GM21717 (cell line): ENCODE results near the gene MECR.
"Not testable (repeated sequence)": the region's sequence is repeated elsewhere in the genome, so short reads cannot be mapped to it uniquely, and the experiment has no call there.

Experiments
- ATAC-seq: cut with Tn5 transposase; IDR thresholded peaks from one replicate; pipeline ENCODE4 v1.9.1; 2021; ENCODE audit warnings: mild to moderate bottlenecking, moderate library complexity; ENCODE audit not compliant: unreplicated experiment

Gene MECR

DNA sequence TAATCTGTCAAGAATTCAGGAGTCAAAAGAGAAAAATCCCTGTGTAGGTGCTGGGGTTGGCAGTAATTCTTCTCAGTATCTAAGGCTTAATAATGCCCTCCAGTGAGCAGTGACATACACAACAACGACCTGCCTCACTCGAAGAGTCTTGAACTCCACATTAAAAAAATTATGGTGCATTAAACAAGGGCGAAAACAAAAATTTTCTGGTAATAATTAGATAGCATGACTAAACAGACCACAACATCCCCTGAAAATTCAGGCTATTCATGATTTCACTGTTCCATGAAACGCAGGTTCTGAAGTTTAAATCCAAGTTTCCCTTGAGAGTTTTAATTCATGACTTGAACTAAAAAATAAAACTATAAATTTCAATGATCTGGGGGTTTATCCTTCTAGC lies 54.2 kb downstream of the MECR start:
- ATAC-seq, result no peak

DNA sequence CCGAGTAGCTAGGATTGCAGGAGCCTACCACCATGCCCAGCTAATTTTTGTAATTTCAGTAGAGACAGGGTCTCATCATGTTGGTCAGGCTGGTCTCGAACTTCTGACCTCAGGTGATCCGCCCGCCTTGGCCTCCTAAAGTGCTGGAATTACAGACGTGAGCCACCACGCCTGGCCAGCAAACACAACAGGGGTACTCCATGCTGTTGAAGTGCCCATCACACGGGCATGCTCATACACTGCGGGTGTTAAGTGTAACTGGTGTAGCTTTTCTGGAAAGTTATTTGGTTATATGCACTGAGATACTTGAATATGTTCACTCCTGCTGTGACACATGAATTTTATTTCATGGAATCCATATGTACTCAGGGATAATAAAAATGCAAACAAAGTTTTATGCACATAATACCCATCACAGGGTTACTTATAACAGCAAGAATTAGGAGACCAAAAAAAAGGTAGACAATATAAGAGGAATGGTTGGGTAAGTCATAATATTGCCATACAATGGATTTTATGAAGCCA lies 58.3 kb downstream of the MECR start:
- no peak for ATAC-seq

DNA sequence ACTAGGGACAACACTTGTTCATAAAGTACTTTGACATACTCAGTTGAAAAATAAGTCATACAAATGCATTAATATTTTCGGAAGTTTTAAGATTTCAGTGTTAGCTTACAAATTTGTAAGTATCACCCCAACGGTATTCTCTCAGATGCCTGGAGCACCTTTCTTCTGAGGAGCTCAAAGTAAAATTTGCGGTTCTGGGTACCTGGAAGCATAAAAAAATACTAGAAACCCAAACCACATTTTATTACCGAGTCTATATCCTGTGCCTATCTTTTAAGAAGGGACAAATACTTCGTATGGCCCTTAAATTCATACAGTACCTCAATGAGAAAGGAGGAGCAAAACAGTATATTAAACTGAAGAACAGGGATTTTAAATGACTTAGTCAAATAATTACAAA lies 59.2 kb downstream of the MECR start:
- no peak for ATAC-seq

DNA sequence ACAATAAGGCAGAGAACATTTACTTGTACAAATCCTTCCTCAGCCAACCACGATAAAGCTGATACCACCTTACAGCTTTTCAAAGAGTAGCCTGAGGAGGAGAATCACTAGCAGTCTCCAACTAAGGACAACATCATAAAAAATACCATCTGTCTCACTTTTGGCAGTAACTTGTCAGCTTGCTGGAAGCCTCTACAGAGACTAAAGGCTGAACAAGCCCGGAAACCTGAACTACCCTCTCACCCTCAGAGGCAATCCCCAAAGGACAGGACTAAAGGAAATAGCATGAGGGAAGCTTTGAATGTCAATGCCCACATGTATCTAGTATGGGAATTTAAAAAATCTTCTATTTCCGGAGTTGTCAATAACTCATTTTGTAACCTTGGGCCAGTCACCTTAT lies 59.6 kb downstream of the MECR start:
- no peak for ATAC-seq

GRCh38 chr1:29169976-29170375 lies 60.8 kb downstream of the MECR start:
- no peak for ATAC-seq

GRCh38 chr1:29167904-29168303 lies 62.8 kb downstream of the MECR start:
- no peak for ATAC-seq

DNA sequence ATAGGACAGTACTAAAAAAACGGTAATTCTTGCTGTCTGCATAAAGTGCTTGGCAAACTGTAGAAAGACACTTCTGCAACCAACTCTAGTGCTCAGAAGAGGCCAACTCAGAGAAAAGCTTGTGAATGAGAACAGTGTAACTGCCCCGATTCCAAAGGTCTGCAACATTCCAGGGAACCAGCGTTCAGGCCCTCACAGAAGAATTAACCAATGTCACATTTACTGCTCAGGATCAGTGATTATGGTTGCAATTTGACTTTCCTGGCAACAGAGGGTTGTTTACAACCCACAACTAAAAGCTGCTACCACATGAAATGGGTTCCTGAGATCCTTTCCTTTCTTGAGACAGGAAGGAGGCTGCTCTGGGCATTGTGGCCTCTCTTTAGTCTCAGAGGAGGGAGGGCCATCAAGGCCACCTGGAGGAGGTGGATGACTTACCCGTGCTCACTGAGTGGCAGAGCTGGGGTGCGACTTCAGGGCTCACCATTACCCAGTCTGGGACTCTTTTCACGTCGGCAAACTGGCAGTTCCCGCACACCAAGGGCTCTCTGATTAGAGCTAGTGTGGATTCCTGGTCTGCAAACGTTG lies 64.3 kb downstream of the MECR start:
- no peak for ATAC-seq

- no peak for ATAC-seq
Measured at GRCh38 chr1:29164588-29164987, 66.1 kb downstream of the MECR start.

- ATAC-seq, result no peak
Measured at GRCh38 chr1:29162476-29163138, 68.1 kb downstream of the MECR start.

DNA sequence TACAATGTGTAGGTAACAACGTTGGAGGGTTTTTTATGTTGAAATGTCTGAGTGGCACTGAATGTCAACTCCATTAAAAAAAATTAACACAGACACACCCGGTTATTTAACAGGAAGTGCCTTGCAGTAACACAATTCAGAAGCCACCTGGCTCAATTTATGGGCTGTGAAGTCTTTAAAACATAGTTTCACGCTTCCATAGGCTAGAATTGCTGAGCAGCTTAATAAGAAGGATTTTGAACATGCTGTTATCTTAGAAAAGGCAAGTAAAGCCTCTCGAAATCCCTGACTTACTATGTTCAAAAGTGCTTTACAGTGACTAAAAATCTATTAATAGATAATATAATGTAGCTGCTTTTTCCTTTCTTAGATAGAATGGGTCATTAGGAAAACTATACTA lies 68.7 kb downstream of the MECR start:
- no peak for ATAC-seq

DNA sequence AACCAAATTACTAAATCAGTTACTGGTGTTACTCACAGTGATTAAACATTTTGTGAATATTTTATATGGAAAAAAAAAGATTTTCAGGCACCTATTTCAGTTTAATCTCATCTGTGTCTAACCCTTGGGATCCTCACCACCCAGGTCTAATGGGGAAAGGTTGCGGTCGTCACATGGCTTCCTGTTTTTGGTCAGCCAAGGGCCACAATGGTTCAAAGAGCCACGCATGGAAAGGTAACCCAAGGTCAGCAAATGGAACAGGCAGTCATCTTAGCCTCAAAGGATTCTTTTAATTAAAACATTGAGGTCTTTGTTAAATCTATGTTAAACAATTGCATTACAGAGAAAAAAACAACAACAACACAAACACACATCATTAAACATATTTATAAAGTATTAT lies 71.0 kb downstream of the MECR start:
- no peak for ATAC-seq

DNA sequence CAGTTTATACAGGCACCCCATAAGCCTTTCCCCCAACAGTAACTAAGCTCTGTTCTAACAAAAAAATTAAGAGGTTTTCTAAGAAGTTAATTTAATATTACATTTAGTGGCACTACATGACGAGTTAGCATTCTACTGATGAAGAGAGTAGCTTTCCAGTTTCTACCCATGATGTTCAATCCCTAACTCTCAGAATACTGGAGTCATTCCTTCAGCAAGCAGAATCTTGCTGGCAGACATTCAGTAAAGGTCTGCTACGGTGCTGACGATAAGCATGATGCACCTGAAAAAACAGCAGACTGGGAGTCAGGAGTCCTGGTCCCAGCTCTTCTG lies 73.5 kb downstream of the MECR start:
- ATAC-seq, result no peak

GRCh38 chr1:29156543-29157268 lies 74.0 kb downstream of the MECR start:
- no peak for ATAC-seq

GRCh38 chr1:29152046-29152805 lies 78.5 kb downstream of the MECR start:
- no peak for ATAC-seq

- not testable (repeated sequence) for ATAC-seq
Measured at GRCh38 chr1:29150346-29150745, 80.4 kb downstream of the MECR start.

DNA sequence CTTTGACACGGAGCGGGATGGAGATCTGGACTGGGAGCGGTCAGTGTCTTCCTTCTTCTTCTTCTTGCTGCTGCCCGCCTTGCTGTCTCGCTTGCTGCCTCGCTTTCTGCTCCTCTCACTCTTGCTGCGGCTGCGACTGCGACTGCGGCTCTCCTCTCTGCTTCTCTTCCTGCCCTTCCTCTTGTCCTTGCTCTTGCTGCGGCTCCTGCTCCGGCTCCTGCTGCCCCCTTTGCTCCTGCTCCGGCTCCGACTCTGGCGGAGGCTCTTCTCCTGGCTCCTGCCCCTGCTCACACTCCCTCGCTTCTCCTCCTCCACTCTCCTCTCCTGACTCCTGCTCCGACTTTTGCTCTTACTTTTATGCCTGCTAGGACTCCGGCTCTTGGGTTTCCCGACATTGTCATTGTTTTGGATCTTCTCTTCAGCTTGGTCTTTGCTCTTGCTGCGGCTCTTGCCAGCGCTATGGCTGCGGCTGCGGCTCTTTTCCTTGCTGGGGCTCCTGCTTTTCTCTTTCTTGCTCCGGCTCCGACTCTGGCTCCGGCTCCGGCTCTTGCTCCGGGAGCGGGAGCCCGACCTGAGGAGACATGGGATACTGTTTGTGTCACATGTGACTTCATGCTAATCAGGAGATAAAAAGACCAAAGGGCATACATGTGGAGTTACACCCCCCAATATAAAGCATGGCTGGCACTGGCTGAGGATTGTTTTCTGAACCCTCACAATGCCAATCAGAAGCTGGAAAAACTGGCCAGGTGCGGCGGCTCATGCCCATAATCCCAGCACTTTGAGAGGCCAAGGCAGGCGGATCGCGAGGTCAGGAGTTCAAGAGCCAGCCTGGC lies 81.9 kb downstream of the MECR start:
- ATAC-seq, result no peak

GRCh38 chr1:29145739-29146437 lies 84.8 kb downstream of the MECR start:
- ATAC-seq, result no peak

- ATAC-seq, result no peak
Measured at GRCh38 chr1:29144178-29144577, 86.6 kb downstream of the MECR start.

DNA sequence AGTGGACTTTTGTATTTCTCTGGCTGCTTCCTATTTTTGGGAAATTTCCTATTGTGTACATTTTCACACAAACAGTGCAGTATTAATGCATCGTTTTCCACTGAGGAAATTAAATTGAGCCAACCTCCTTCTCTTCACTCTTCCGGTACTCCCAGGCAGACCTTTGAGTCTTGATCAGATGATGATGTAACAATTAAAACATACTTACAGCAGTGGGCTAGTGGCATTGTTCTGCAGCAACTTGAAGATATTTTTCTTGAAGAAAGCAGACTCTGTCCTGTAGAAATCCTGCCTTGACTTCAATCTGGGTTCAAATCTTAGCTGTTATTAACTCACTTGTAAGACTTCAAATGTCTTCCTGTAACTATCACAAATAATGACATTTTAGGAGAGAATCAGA lies 88.0 kb downstream of the MECR start:
- ATAC-seq, result no peak
